Hepatic stellate cell (primary cell): ENCODE measurements around the gene ADCY2.

Source experiments
- DNase-seq: peaks from one replicate; pipeline ENCODE4 v3.0.0; 2011; ENCODE audit warnings: low spot score

ADCY2 gene

DNA sequence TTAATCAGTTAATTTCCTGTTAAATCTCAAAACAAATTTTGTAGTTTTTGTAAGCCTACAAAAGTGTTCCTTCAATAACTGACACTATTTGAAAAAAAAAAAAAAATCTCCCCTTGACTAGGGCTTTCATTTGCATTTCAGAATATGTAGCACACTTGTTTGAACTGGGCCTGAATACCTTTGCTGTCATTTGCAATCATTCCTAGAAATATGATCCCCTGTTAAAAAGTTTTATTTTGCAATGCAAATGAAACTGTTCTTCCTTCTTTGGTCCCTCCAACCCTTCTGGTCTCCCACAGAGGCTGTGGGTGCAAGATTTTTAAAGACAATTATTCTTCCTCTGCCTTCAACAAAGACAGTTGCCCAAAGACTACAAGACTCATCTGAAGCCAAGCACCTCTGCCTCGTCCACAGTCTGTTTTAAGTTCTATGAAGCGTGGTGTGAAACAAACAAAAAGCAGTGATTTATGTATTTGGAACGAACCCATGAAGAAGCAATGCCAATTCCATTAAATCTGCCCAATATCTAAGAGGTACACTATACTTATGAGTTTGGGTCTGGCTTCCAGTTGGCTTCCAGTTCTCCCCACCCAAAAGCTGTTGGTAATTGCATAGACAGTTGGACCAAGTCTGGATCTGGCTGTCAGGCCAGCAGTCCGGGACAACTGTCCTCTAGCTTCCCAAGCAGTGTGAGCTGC lies 388.9 kb downstream of the ADCY2 start:
- no peak for DNase-seq

GRCh38 chr5:7787770-7788169 lies 391.8 kb downstream of the ADCY2 start:
- DNase-seq, result no peak

DNA sequence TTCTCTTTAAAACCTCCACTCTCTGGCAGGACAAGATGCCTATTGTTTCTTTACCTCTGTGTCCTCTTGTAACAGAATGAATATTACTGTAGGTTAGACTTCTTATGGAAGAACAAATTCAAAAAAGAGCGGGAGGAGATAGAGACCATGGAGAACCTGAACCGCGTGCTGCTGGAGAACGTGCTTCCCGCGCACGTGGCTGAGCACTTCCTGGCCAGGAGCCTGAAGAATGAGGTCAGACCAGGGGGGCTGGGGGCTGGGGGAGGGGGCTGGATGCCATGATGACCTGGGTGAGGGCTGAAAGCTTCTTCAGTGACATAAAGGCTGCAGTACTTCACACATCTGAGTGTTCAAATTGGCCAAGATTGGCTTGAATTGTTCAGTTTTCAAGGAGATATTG lies 393.6 kb downstream of the ADCY2 start:
- no peak for DNase-seq

DNA sequence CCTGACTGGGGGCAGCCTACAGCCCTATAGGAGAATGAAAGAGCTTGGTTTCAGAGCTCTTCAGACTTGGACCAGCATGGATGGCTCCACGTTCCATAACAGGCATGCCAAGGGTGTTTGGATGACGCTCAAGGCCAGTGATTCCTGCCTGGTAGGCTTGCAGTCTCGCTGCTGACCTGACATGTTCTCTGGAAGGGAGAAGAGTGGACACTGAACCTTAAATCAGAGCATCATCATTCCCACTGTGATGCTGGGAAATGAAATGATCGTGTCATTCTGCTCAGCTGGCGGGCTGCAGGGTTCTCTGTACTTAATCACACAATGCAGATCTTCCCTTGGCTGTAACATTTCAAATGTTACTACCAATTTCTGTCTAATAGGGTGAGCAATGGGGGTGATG lies 398.0 kb downstream of the ADCY2 start:
- DNase-seq, result no peak

GRCh38 chr5:7794311-7794710 lies 398.4 kb downstream of the ADCY2 start:
- no peak for DNase-seq

DNA sequence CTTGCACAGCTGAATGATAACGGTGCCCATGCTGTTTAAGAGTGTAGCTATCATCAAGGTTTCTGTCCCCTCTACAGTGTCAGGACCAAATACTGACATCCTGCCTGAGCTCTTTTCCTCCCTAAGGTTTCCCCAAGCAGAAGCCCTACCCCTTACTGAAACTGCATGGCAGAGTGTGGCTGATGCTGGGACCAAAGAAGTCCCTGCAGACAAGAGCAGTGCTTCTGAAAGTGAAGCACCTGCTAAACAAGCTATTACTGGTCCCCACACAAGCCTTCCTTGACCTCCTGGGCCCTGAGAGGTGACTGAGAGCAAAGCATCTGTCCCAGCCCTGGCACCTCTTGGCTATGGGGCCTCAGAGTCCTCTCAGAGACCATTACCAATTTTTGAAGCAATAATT lies 398.9 kb downstream of the ADCY2 start:
- DNase-seq, result no peak

GRCh38 chr5:7795306-7795705 lies 399.4 kb downstream of the ADCY2 start:
- no peak for DNase-seq

DNA sequence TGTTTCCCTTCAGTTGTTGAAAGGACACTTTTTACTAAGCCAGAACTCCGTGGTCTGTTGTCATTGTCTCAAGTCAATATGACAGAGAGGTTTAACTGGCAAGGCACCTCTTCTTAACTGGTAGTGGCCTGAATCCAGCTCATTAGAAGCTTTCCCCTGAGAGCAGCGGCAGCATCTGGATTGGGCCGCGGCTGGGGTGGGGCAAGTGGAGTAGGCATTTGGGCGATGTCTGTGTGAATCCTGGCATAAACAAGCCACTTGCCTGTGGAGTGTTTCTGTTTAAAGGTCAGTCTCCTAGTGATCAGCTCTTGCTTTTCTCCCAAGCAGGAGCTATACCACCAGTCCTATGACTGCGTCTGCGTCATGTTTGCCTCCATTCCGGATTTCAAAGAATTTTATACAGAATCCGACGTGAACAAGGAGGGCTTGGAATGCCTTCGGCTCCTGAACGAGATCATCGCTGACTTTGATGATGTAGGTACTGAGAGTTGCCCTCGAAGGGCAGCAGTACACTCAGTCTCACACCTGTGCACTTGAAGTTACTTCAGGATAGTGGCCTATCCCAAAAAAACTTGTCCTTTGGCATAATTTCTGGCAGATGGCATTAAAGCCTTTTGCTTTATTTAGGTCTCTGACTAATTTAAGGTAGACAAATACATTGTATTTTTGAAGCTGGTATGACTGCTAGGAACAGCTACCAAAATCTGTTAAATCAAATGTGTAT lies 406.1 kb downstream of the ADCY2 start:
- DNase-seq, result no peak

DNA sequence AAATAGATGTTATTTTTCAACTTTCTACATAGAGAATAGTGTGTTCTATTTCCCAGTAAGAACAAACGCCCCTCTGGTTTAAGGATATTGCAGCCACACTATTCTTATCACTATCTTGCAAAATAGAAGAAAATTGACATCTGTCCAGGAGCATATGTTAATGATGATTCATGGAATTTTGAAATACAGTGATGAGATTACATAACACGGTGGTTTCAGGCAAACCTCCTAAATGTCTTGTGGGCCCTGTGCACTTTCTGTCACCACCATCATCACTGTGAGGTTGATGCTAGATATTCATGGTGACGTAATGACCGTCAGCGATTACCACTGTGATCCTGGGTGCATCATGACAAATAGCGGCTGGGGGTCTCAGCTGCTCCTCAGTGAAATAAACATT lies 406.9 kb downstream of the ADCY2 start:
- no peak for DNase-seq

GRCh38 chr5:7803937-7804336 lies 408.0 kb downstream of the ADCY2 start:
- no peak for DNase-seq

GRCh38 chr5:7805379-7805778 lies 409.4 kb downstream of the ADCY2 start:
- no peak for DNase-seq

DNA sequence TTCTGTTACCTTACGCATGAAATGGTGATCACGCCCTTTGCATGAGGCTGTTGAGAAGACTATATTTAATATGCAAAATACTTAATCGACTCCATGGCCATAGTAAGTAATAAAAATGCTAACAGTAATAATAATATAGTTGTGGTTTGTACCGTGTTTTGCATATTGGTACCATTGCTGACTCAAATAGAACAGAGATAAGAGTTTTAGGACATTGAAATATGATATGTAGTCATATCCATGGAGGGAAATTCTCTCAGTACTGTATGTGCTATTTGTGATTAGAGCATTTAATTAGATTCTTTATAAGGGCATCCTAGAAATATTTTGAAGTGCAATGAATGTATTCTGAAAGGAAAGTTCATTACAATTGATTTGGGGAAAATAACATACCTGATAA lies 413.1 kb downstream of the ADCY2 start:
- no peak for DNase-seq

DNA sequence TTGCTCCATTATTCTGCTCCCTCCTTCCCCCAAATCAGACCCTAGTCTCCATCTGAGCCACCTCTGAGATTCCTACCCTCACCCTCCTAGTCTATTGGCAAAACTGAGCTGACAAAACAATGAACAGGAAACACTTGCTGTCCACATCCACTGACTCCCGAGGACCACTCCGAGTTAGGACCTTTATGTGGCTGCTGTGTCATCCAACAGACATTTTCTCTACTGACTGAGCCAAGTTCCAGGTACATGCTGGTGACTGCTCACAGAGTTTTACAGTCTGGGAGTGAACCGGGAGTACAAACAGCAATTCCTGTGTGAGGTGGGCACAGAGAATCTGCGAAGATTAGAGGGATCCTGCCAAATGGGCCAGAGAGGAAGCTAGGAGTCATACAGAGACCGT lies 415.8 kb downstream of the ADCY2 start:
- DNase-seq, result no peak

GRCh38 chr5:7813007-7813406 lies 417.1 kb downstream of the ADCY2 start:
- no peak for DNase-seq

DNA sequence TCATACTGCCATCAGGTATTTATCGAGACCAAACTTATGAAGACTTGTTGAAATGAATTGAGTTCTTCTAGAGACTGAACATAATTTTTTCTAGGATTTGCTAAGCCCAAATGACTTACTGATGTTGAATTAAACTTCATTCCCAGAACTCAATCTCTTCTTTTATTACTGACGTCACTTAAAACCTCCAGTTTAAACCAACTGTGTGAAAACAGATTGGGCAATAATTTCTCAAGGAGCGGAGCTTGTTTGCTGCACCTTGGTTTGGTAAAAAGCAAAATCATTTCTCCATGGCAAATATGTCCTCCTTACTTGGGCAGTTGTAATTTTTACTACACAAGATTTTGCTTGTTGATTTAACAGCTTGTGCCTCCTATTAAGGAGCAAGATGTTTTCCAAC lies 417.6 kb downstream of the ADCY2 start:
- DNase-seq, result no peak

GRCh38 chr5:7814816-7815215 lies 418.9 kb downstream of the ADCY2 start:
- no peak for DNase-seq

- peak; percentile 64 for DNase-seq
Measured at GRCh38 chr5:7815892-7816534, 420.1 kb downstream of the ADCY2 start.

GRCh38 chr5:7816535-7816901 lies 420.6 kb downstream of the ADCY2 start:
- no peak for DNase-seq

DNA sequence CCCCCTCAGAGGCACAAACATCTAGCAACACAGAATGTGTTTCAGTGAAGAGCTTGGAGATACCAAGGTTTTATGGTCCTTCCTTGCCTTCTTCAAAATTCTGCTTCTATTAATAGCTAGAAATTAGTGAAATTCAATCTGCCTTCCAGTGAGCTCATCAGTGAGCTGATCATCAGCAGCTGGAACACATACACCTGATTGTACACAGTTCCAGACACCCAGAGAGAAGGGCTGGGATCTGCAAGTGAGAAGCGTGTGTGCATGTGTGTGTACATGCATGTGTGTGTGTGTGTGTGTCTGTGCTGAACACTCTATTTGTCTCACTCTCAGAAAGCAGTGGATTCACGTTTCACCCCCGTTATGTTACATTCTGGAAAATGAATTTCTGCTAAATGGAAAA lies 426.5 kb downstream of the ADCY2 start:
- DNase-seq, result no peak

DNA sequence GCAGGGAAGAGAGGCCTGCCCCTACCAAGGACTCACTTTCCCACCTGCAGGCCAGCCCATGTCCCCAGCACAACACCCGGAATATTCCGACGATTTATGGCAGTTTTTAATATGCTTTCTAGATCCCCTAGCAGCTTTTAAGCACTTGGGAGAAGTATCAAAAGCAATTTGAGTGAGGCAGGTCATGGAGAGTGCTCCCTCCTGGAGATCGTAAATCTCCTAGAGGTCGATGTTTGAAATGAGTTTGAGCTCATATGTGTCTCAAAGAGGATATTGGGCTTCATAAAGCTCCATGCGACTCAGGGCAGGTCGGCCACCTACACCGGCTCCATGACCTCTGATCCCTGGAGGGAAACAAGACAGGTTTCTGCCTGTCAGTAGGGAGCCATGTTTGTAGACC lies 427.7 kb downstream of the ADCY2 start:
- DNase-seq, result no peak

- DNase-seq, result no peak
Measured at GRCh38 chr5:7824995-7825394, 429.1 kb downstream of the ADCY2 start.

DNA sequence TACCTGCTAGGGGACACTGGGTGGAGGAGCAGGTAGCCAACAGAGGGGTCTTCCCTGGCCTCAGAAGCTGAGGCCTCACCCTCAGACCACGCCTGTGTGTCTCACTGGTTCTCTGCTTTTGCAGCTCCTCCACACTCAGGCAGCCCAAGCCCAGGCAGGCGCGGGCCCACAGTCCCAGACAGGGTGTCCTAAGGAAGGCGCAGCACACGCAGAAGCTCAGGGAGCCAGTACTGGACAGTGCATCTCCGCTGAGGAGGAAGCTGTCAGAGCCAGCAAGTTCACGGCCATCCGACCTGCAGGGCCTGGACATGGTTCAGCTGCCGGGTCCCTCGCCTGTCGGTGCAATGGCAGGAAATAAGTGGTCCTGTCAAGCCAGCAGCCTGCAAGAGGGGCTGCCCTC lies 429.7 kb downstream of the ADCY2 start:
- DNase-seq, result no peak

- DNase-seq, result no peak
Measured at GRCh38 chr5:7827610-7828009, 431.7 kb downstream of the ADCY2 start.

DNA sequence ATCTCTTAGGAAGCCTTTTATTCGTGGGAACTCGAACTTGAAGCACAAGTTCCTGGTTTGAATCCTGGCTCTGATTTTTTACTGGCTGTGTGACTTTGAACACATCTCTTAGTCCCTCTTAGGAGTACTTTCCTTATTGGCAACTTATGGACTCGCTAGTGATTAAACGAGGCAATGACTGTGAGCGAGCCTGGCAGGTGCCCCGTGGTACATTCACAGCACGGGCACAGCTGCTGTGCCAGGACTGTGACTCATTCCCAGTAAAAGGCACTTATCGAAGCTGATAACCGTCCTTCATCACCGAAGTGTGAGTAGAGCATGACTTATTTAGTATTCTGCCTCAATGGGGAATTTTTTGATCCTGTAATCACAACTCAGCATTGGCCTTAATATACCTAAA lies 432.3 kb downstream of the ADCY2 start:
- DNase-seq, result no peak
